GM18520 (cell line): ENCODE results near the gene TBC1D19.
"Not testable (repeated sequence)": the region's sequence is repeated elsewhere in the genome, so short reads cannot be mapped to it uniquely, and the experiment has no call there.

Experiments used
- ATAC-seq: cut with Tn5 transposase; IDR thresholded peaks from one replicate; pipeline ENCODE4 v1.9.1; 2021; ENCODE audit not compliant: unreplicated experiment

TBC1D19 gene

DNA sequence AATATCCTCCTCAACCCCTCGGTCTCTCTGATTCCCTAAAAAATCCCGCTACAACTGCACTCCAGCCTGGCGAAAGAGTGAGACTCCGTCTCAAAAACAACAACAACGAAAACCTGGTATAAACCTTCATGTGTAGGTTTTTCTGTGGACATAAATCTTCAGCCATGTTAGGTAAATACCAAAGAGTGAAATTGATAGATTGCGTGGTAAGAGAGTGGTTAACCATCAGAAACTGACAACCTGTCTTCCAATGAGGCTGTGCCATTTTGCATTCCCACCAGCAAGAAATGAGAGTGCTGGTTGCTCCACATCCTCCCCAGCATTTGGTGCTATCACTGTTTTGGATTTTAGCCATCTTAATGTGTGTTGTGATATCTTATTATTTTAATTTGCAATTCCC is 10.9 kb downstream of the TBC1D19 start:
- no peak for ATAC-seq

DNA sequence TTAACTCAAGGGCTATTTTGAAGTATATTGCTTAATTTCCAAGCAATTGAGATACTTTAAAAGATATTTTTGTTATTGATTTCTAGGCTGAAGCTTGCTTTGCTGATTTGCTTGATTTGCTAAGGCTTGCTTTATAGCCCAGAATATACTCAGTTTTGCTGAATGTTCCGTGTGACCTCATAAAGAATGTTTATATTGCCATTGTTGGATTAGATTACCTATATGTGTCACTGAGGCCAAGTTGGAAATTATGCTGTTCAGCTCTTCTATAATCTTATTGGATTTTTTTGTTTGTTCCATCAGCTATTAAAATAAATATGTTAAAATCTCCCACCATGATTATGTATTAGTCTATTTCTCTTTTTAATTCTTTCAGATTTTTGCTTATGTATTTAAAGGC is 13.0 kb downstream of the TBC1D19 start:
- ATAC-seq: no peak

DNA sequence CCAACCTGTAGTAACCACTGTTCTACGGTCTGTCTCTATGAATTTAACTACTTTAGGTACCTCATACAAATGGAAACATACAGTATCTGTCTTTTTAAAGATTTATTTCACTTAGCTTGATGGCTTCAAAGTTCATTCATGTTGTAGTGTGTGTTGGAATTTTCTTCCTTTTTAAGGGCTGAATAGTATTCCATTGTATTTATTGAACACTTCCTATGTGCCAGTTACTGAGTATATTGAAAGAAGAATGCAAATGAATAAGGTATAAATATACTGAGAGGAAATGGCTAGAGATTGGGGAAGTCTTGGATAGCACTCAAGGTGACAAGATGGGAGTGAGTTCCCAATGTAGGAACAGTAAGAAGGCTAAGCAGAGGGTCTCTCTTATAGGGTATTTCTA is 17.3 kb downstream of the TBC1D19 start:
- no peak for ATAC-seq

DNA sequence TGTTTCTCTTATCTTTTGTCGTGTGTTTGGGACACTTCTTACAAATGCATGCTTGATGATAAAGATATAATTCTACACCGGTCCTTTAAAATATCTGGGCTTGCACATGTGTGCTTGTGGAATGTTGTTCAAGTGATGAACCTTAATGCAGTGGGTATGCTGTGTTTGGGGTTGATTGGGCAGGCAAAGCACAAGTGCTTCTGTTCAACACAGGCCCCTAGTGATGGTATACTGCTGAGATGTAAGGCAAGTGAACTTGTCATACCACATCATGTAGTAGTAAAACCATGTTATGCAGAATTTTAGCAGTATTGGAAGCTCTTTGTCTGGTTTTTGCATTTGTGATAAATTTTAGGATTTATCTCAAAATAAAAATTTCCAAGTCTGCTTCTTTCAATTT is 23.9 kb downstream of the TBC1D19 start:
- no peak for ATAC-seq

DNA sequence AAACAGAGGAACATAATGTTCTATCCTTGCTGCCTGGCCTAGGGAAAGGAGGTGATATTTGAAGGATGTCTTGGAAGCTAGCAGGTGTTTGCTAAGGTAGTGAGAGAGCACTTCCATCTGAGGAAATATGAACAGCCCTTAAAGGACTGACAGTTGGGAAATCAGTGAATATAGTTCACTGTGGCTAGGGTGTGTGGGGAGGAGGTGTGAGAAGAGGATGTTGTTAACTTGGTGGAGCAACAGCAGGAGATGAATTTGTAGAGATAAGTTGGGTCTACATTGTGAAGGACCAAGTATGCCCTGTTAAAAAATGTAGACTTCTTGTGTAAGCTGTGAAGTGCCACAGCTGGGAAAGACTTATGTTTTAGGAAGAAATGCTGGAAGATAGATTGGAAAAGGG is 25.5 kb downstream of the TBC1D19 start:
- ATAC-seq: no peak

DNA sequence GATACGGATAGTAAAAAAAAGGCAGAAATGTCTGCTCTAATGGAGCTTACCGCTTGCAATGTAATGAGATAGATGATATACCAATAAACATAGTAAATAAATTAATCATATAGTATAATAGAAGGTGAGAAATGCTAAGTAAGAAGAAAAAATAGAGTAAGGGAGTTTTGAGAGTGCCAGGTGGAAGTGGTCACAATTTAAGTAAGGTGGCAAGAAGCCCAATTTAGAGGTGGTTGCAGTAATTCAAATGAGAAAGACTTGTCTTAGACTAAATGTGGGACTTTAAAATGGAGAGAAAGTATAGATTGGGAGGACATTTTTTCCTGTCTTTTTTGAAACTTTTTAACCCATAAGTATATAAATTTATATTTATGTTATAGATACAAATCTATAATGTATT is 26.0 kb downstream of the TBC1D19 start:
- no peak for ATAC-seq

DNA sequence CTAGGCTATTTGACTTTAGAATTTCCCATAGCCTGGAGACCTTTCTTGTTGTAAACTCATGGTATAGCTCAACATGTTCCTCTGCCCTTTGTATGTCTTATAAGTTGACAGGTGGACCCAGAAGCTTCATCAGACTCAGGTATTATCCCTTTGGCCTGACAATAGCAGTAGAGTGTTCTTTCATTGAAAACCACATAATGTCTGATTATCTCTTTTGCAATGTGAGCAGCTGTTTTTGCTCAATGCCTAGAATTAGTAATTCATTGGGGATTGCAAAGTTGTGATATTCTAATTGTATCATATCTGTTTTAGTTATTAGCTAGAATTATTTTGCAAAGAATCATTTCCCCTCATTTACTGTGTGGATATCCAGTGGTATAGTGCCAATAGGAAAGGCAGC is 27.5 kb downstream of the TBC1D19 start:
- ATAC-seq: no peak

DNA sequence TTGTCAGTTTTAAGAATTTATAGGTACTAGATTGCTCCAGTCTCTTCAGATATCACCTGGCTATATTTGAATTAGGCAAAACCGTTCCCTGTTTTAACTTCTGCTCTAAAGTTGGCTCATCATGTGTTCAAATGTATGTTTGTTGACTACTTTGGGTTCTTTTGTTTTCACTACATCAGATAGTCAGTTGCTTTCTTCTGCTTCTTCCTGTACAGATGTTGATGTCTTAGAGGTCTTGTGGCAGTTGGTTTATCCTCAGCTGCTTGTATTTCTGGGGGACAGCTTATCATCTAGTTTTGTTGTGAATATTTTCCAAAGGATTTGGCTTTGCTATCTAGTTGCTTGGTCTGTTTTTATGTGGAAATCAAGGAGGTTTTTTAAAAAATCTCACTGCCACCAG is 28.0 kb downstream of the TBC1D19 start:
- ATAC-seq: no peak

DNA sequence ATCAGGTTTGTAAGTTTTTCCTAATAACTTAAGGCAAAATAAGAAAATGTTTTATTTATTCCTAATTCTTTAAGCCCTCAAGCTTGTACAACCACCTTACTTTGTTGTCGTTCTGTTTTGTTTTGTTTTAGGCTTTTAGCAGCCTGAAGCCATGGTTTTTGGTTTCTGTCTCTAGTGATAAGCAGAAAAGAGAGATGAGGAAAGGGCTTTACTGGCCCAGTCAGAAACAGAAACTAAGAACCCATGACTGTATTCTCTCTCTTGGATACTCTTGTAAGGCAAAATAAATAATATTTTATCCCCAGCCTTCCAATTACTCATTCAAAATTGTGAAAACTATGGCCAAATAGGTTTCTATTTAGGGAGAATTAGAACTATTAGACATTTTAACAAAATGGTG is 29.4 kb downstream of the TBC1D19 start:
- ATAC-seq: no peak

DNA sequence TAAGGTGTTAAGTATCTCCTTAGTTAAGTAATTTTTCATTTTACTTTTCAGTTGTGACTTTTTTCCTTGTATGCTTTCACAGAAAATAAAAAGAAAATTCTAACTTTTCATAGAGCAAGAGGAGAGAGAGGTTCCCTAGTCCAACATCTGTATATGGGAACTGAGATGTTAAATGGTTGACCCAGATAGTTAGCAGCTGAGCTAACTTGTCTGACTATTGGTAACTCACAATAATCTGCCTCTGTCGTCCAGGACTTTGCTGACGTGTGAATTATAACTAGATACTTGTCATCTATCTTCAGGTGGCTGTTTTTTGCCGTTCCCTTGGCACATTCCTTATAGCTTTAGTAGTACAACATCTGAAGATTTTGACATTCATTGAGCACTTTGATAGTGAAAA is 29.9 kb downstream of the TBC1D19 start:
- ATAC-seq: no peak

DNA sequence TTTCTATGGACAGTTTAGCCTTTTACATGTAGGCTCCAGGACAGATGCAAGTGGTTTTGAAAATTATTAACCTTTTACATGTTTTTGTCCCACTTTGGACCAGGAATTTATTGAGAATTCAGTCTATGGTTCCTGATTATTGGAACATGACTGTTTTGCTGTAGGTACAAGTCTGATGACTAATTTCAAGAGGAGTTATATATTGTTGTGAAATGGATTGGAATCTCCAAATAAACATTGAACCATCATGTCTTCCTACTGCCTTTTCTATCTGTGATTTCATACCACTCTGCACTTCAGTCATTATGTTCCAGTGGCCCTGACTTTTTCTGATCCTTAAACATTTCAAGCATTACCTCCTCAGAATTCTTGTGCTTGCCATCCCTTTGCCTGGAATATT is 35.9 kb downstream of the TBC1D19 start:
- no peak for ATAC-seq

DNA sequence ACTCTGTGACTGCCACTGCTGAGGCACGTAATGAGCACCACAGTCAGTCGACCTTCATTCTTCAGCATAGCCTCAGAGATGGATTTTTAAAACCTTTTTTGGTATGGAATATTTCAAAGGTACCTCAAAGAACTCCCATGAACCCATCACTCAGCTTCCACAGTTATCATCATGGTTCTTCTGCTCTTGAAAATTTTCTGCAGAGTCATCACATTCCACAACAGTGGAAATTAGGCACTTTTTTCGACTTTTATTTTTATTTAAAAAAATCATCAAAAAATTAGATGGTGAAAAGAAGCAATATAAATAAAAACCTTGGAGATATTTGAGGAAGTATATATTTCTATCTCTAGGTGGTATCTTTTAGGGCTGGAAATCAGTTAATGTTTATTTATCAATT is 37.5 kb downstream of the TBC1D19 start:
- no peak for ATAC-seq

DNA sequence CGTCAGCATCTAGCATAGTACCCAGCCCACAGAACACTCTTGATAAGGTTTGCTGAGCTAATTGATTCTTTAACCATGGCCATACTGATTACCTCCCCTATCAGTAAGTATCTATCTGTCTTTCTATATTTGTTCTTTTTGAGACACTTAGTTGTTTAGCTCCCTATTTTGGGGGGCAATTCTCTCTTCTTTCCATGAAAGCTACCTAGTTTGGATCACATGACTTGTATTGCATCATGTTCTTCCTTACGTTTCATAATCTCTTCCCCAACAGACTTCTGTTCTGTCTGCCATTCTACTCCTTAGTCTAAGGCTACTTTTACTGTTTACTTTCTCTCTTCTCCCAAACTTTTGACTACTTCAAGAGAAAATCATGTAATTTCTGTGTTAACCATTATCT is 39.0 kb downstream of the TBC1D19 start:
- no peak for ATAC-seq

DNA sequence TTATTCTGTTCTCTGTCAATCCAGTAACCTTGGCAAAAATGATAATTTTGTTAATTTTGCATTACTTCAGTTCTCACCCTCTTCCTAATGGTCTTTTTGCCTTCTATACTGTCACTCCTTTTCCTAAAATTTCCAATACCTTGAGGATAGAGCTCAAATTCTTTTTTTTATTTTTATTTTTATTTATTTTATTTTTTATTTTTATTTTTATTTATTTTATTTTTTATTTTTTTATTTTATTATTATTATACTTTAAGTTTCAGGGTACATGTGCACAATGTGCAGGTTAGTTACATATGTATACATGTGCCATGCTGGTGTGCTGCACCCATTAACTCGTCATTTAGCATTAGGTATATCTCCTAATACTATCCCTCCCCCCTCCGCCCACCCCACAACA is 42.8 kb downstream of the TBC1D19 start:
- ATAC-seq: not testable (repeated sequence)

DNA sequence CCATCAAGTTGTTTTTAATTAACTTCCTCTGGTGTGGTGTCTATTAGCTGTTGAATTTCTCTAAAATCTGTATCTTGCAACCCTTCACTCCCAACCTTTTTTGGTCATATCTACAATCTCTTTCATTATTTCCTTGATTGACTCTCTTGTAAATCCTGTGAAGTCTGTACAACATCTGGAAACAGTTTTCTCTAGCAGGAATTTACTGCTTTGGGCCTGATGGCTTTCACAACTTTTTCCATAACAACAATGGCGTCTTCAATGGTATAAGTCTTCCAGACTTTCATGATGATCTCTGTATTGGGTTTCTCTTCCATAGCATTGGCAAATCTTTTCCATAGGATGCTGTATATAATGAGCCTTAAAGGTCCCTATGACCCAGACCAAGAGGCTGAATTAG is 49.0 kb downstream of the TBC1D19 start:
- ATAC-seq: no peak

DNA sequence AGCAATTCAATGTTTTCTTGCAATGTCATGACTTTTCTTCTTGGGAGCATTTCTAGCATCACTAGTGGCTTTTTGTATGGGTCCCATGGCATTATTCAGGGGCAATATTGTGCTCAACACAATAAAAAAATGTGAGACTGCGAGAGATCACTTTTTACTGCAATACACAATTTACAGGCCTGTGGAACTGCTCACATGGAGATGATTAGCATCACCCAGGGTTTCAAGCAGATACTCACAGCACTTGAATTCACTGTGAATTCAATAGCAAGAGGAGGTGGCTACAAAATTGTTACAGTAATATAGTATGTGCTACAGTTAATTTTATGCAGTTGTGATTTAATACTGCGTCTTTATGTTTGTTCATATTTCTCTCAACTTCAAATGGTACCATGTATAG is 50.4 kb downstream of the TBC1D19 start:
- no peak for ATAC-seq

DNA sequence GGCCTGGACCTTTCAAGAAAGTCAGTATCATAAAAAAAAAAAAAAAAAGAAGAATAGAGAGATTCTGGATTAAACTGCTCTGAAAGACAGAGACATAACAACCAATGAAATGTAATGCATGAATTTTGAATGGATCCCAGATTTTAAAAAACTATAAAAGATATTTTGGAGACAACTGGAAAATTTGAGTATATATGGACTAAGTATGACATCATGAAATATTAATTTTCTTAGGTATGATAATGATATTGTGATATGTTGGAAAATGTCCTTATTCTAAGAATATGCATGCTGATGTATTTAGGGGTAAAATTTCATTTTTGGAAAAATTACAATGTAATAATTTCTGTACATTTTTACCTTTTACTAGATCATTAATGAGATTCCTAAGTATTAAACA is 52.6 kb downstream of the TBC1D19 start:
- no peak for ATAC-seq

DNA sequence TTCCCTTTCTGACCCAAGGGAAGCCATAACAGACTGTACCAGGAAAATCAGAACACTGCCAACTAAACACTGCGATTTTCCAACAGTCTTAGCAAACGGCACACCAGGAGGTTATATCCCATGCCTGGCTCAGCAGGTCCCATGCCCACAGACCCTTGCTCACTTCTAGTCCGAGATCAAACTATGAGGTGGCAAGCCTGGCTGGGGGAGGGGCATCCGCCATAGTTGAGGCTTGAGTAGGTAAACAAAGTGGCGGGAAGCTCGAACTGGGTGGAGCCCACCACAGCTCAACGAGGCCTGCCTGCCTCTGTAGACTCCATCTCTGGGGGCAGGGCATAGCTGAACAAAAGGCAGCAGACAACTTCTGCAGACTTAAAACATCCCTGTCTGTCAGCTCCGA is 56.8 kb downstream of the TBC1D19 start:
- not testable (repeated sequence) for ATAC-seq

DNA sequence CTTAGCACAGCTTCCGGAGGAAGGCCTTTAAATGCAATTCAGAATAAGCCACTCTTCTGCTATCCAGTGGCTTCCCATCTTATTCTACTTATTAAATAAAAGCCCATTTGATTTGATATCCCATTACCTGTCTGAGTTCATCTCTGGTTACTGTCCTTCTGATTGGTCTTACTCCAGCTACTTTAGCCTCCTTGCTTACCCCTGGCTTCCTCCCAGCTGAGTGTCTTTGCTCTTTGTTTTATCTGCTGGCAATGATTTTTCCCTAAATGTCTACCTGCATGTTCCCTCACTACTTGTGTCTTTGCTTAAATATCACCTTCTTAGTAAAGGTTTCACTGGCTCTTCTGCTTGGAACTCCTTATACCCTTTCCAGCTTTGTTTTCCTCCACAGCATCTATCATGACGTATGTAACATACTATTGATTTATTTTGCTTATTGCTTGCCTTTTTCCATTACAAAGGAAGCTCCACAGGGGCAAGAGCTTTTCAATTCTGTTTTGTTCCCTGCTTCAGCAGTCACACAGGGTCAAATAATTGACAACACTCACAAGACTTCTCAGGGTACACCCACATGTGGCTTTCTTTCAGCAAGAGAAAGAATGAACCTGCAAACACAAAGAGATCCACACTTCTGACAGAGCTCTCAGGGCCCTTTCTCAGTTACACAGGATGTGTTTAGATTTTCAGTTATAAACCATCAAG is 63.8 kb downstream of the TBC1D19 start:
- no peak for ATAC-seq

DNA sequence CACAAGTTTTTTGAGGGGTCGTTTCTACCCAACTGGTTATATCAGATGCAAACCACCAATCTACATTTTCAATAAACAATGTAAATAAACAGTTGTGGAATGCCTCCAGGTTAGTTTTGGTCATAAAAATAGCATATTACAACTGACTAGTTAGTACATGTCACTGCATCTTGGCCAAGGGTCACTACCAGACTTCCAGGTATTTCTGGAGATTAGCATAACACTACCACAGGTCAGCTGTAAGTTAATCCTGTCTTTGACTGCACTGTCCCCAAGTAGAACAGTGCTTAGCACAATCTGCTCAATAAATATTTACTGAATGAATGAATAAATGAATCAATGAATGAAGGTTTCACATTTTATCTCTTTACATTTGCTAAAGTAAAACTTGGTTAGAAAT is 64.4 kb downstream of the TBC1D19 start:
- no peak for ATAC-seq

DNA sequence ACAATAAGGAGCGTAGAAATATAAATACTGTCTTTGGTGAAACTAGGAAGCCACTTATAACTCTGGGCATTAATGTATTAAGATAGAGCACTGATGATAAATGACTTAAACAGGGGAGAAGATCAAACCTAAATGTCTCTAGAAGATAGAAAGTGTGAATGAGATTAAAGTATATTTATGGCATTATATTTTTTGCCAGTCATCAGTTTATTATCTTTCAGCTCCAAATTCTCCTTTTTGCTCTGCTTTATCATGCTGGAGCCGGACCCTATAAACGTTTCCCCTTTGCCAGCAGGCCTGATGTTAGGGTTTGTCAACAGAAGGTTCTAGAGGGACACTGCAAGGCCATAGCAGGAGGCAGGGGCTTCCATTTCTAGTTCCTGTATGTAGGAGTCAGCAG is 76.4 kb downstream of the TBC1D19 start:
- ATAC-seq: no peak

DNA sequence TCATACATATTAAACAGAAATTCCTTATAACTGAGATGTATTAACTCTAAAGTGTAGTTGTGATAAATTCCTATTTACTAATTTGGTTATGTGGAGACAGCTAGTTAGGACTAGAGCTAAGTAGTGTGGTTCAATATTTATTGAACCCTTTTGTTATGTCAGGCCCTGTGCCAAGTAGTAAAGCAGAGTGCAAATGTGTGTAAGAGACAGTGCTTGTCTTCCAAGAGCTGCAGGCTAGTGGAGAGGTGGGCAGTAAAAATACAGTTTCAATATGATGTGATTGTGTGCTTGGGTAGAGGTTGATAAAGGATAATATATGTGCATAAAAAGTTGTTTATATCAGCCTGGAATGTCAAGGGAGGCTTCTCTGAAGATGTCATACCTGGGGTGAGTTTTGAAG is 80.0 kb downstream of the TBC1D19 start:
- no peak for ATAC-seq

DNA sequence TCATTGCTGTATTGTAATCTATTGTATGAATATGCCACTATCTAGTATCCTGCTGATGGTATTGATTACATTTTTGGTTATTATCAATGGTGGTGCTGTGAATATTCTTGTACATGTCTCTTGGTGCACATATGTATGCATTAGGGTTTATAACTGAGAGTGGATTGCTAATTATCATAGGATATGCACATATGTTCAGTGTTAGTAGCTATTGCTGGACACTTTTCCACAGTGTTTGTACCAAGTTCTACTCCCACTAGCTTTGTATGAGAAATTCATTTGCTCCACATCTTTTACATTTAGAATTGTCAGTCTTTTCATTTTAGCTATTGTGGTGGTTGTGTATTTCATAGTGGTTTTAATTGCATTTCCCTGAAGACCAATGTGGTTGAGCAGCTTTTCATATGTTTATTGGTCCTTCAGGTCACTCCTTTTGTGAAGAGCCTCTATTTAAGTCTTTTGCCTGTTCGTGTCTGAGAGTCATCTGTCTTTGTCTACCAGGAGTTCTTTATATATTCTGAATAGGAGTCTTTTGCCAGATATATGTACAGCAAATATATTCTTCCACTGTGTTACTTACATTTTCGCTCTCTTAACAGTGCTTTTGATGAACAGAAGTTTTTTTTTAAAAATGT is 87.1 kb downstream of the TBC1D19 start:
- ATAC-seq: no peak
